Measurements from ENCODE around the gene CYP1B1.

Gene CYP1B1

DNA sequence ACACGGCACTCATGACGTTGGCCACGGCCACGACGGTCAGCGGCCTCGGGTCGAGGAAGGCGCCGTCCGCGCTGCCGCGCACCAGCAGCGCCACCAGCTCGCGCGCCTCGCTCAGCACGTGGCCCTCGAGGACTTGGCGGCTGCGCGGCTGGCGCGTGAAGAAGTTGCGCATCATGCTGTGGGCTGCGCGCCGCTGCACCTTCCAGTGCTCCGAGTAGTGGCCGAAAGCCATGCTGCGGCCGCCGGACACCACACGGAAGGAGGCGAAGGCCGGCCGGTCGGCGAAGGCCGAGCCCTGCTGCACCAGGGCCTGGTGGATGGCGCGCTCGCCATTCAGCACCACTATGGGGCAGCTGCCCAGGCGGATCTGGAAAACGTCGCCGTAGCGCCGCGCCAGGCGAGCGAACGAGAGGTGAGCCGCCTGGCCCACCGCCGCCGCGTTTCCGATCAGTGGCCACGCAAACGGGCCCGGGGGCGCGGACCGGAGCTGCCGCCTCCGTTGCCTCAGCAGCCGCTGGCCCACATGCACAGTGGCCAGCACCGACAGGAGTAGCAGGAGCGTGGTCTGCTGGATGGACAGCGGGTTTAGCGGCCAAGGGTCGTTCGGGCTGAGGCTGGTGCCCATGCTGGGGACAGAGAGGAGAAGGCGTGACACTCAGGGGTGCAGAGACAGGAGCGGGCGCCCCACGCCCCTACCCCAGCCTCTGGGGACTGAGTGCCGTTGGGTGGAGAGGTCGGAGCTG is 1.0 kb downstream of the CYP1B1 start:
- no CpG with 5 or more reads among the region's 82 CpGs for whole genome bisulfite sequencing (ENCODE audit: insufficient coverage, insufficient read length)
- DNase-seq (ENCODE audit: low read depth, low spot score), result no peak
- Histone ChIP-seq H3K9me3 (ENCODE audit: control insufficient read depth, insufficient read depth, low read length) (no peaks in the 10 kb centered on the region), H3K36me3 (ENCODE audit: control insufficient read depth, insufficient read depth, low read length) (peaks cover 3% of the 10 kb centered on the region; the same call in 1 of the 2 replicates), H3K27me3 (ENCODE audit: control insufficient read depth, insufficient read depth, low read length) (peaks cover 36% of the 10 kb centered on the region), H3K4me1 (ENCODE audit: control insufficient read depth, insufficient read depth, low read length) (peaks cover 16% of the 10 kb centered on the region), H3K4me3 (ENCODE audit: low read length) (peak overlapping the region; percentile 41; the same call in 1 of the 2 replicates), H3K27ac (ENCODE audit: low read length) (no peak overlapping the region)

DNA sequence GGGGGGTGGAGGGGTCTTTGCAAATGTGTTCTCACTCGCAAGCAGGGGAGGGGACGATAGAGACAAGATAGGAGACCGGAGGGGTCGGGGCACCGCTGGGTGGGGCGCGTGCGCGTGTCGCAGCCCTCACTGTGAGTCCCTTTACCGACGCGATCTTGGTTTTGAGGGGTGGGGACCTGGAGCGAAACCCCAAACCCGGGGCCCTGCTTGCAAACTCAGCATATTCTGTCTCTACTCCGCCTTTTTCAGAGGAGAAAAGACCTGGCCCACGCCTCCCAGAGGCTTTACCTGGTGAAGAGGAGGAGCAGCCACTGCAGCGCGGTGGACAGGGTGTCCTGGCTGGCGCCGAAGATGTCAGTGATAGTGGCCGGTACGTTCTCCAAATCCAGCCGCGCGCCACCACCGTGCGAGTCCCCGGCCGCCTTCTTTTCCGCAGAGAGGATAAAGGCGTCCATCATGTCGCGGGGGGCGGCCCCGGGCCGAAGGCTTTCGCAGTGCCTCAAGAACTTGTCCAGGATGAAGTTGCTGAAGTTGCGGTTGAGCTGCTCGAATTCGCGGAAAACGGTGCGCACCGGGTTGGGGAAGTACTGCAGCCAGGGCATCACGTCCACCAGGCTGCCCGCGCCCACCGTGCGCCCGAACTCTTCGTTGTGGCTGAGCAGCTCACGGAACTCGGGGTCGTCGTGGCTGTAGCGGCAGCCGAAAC is 1.7 kb downstream of the CYP1B1 start:
- Histone ChIP-seq H3K27ac (ENCODE audit: low read length) (no peak overlapping the region), H3K9me3 (ENCODE audit: control insufficient read depth, insufficient read depth, low read length) (no peaks in the 10 kb centered on the region), H3K4me3 (ENCODE audit: low read length) (peak overlapping the region; percentile 41; the same call in 1 of the 2 replicates), H3K4me1 (ENCODE audit: control insufficient read depth, insufficient read depth, low read length) (peaks cover 16% of the 10 kb centered on the region), H3K27me3 (ENCODE audit: control insufficient read depth, insufficient read depth, low read length) (peaks cover 36% of the 10 kb centered on the region), H3K36me3 (ENCODE audit: control insufficient read depth, insufficient read depth, low read length) (peaks cover 3% of the 10 kb centered on the region; the same call in 1 of the 2 replicates)
- WGBS (ENCODE audit: insufficient coverage, insufficient read length), result no CpG with 5 or more reads among the region's 58 CpGs
- no peak for DNase-seq (ENCODE audit: low read depth, low spot score)

DNA sequence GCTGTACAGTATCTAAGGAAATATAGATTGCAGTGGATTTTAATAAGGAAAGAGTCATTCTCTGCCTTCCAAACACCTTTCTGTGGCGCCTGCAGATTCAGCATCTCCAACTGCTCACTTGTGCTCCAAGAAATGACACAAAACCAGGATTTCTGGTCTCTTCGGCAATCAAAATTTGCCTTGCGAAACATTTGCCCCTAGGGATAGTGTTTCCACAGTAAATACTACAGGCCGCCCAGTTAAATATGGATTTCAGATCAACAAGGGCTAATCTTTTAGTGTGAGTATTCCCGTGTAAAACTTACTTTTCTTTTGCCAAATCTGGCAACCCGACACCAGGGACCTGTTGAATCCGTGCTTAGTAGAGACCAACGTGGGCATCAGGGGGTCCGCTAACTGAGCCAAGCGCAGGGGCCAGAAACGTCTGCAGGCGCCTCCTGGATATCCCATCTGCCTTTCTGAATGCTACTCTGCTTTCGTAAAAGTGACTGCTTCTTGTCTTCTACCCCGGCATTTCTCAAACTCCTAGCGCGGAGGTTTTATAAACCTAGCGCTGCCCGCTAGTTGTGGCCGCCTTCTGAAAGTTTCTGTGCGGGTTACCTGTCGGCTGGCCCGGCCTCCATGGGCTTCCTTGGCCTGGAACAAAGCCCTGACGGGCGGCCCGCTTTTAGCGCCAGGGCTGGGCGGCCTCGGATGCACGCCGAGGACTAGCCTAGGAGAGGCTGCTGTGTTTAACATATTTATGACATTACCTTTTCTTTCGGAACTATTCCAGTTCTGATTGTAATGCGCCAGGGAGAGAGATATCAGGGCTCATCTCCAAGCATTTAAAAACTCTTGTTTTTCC is 2.5 kb downstream of the CYP1B1 start:
- DNase-seq (ENCODE audit: low read depth, low spot score), result no peak
- peaks cover 36% of the 10 kb centered on the region for H3K27me3 ChIP-seq (ENCODE audit: control insufficient read depth, insufficient read depth, low read length)
- peaks cover 16% of the 10 kb centered on the region for H3K4me1 ChIP-seq (ENCODE audit: control insufficient read depth, insufficient read depth, low read length)
- H3K4me3 ChIP-seq (ENCODE audit: low read length), result peak overlapping the region; percentile 41; the same call in 1 of the 2 replicates
- H3K27ac ChIP-seq (ENCODE audit: low read length), result no peak overlapping the region
- no CpG with 5 or more reads among the region's 32 CpGs for WGBS (ENCODE audit: insufficient coverage, insufficient read length)
- H3K9me3 ChIP-seq (ENCODE audit: control insufficient read depth, insufficient read depth, low read length), result no peaks in the 10 kb centered on the region
- H3K36me3 ChIP-seq (ENCODE audit: control insufficient read depth, insufficient read depth, low read length), result peaks cover 3% of the 10 kb centered on the region; the same call in 1 of the 2 replicates

- no peak for DNase-seq (ENCODE audit: low read depth, low spot score)
- peaks cover 10% of the 10 kb centered on the region for H3K4me1 ChIP-seq (ENCODE audit: control insufficient read depth, insufficient read depth, low read length)
- no peak overlapping the region for H3K4me3 ChIP-seq (ENCODE audit: low read length)
- H3K27ac ChIP-seq (ENCODE audit: low read length), result no peak overlapping the region
- peaks cover 3% of the 10 kb centered on the region; the same call in 1 of the 2 replicates for H3K36me3 ChIP-seq (ENCODE audit: control insufficient read depth, insufficient read depth, low read length)
- no CpG with 5 or more reads among the region's 3 CpGs for WGBS (ENCODE audit: insufficient coverage, insufficient read length)
- no peaks in the 10 kb centered on the region for H3K9me3 ChIP-seq (ENCODE audit: control insufficient read depth, insufficient read depth, low read length)
- peaks cover 29% of the 10 kb centered on the region for H3K27me3 ChIP-seq (ENCODE audit: control insufficient read depth, insufficient read depth, low read length)
Observed at GRCh38 chr2:38070438-38070837, 5.5 kb downstream of the CYP1B1 start.

DNA sequence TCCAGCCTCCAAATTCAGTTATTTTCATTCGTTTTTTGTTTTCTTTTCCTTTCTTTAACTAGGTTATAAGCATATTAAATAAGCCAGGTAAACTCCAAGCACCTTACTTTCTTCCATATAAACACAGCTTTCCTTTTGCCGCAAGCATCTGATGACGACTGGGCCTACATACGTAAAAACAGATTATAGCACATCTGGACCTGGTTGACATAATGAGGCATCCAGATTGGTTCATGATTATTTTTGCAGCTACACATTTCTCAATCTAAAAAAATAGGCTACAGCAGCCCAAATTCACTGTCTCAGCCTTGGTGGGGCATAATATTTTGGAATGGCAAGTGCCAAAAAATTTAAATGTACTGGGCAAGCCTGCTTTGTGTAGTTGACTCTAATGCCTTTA is 7.7 kb downstream of the CYP1B1 start:
- Histone ChIP-seq H3K27me3 (ENCODE audit: control insufficient read depth, insufficient read depth, low read length) (peaks cover 7% of the 10 kb centered on the region; the same call in 1 of the 2 replicates), H3K4me3 (ENCODE audit: low read length) (no peak overlapping the region), H3K4me1 (ENCODE audit: control insufficient read depth, insufficient read depth, low read length) (no peaks in the 10 kb centered on the region), H3K9me3 (ENCODE audit: control insufficient read depth, insufficient read depth, low read length) (no peaks in the 10 kb centered on the region), H3K36me3 (ENCODE audit: control insufficient read depth, insufficient read depth, low read length) (no peaks in the 10 kb centered on the region), H3K27ac (ENCODE audit: low read length) (no peak overlapping the region)
- no peak for DNase-seq (ENCODE audit: low read depth, low spot score)
- WGBS (ENCODE audit: insufficient coverage, insufficient read length), result no CpG with 5 or more reads among the region's 4 CpGs

DNA sequence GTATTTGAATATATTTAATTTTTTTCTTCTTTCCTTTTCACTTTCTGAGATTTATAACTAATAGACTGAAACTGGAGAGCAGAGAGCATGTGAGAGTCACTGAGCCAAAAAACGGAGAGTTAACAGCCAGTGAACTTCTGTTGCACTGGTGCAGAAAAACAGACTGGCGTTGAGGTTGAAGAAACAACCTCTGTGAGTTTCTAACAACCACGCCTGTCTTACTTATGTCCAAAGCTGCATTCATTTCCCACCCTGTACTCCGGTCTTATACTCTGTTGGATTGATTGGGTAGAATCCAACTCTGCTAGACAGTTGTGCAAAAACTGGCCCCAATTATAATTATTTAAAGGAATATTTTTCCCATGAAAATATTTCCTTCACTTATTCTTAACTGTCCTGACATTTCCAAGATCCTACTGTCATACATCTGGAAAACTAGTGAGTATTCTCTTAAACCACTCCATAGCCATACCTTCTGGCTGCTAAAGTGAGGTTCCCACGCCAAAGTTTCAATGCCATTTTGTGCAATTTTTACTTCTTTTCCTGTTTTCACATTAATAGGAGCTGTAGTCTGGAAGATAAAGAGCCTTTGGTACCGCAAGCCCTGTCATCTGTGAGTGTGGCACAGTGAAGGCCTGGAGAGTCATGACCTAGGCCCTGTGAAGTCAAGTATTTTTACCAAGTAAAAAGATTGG is 9.4 kb downstream of the CYP1B1 start:
- H3K36me3 ChIP-seq (ENCODE audit: control insufficient read depth, insufficient read depth, low read length), result no peaks in the 10 kb centered on the region
- no CpG with 5 or more reads among the region's 6 CpGs for WGBS (ENCODE audit: insufficient coverage, insufficient read length)

GRCh38 chr2:38065502-38066135 is 10.3 kb downstream of the CYP1B1 start:
- no peak overlapping the region for H3K4me3 ChIP-seq (ENCODE audit: low read length)
- no peaks in the 10 kb centered on the region for H3K27me3 ChIP-seq (ENCODE audit: control insufficient read depth, insufficient read depth, low read length)
- DNase-seq (ENCODE audit: low read depth, low spot score), result no peak
- no peaks in the 10 kb centered on the region for H3K36me3 ChIP-seq (ENCODE audit: control insufficient read depth, insufficient read depth, low read length)
- no CpG with 5 or more reads among the region's 6 CpGs for WGBS (ENCODE audit: insufficient coverage, insufficient read length)
- H3K9me3 ChIP-seq (ENCODE audit: control insufficient read depth, insufficient read depth, low read length), result no peaks in the 10 kb centered on the region
- H3K4me1 ChIP-seq (ENCODE audit: control insufficient read depth, insufficient read depth, low read length), result no peaks in the 10 kb centered on the region
- no peak overlapping the region for H3K27ac ChIP-seq (ENCODE audit: low read length)

More for the DNA sequence above, 9.4 kb downstream of the CYP1B1 start:
- H3K27me3 ChIP-seq (ENCODE audit: control insufficient read depth, insufficient read depth, low read length), result no peaks in the 10 kb centered on the region
- no peak for DNase-seq (ENCODE audit: low read depth, low spot score)
- no peaks in the 10 kb centered on the region for H3K9me3 ChIP-seq (ENCODE audit: control insufficient read depth, insufficient read depth, low read length)
- no peak overlapping the region for H3K4me3 ChIP-seq (ENCODE audit: low read length)
- no peaks in the 10 kb centered on the region for H3K4me1 ChIP-seq (ENCODE audit: control insufficient read depth, insufficient read depth, low read length)
- H3K27ac ChIP-seq (ENCODE audit: low read length), result no peak overlapping the region

DNA sequence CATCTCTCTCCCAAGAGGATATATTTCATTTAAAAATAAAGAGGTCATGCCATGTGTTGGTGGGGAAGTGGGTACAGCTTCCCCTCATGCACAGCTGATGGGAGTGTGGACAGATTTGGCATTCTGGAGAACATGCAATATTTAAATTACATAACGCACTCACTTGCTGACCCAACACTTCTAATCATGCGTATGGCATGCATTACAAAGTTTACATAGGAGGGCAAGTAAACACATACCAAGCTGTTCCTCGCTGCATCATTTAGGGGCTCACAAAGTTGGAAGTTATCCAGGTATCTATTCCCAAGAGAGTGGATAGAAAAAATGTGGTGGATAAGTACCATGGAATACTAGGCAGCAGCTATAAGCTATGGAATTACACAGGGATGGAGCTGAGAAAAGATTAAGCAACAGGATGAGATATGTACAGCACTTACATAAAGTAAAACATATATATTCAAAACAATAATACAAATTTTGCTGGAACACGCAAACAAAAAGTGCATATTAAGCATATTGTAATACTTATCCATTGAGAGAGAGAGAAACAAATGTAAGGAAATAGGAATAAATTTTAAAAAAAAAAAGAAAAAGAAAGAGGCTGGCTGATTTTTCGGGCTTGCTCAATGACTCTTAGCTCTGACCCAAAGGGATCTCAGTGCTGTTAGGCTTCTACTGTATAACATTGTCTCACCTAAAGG is 11.0 kb downstream of the CYP1B1 start:
- H3K27ac ChIP-seq (ENCODE audit: low read length), result no peak overlapping the region
- no peaks in the 10 kb centered on the region for H3K9me3 ChIP-seq (ENCODE audit: control insufficient read depth, insufficient read depth, low read length)
- no peaks in the 10 kb centered on the region for H3K27me3 ChIP-seq (ENCODE audit: control insufficient read depth, insufficient read depth, low read length)
- H3K4me3 ChIP-seq (ENCODE audit: low read length), result no peak overlapping the region
- no peaks in the 10 kb centered on the region for H3K36me3 ChIP-seq (ENCODE audit: control insufficient read depth, insufficient read depth, low read length)
- WGBS (ENCODE audit: insufficient coverage, insufficient read length), result no CpG with 5 or more reads among the region's 5 CpGs
- no peak for DNase-seq (ENCODE audit: low read depth, low spot score)
- H3K4me1 ChIP-seq (ENCODE audit: control insufficient read depth, insufficient read depth, low read length), result no peaks in the 10 kb centered on the region

DNA sequence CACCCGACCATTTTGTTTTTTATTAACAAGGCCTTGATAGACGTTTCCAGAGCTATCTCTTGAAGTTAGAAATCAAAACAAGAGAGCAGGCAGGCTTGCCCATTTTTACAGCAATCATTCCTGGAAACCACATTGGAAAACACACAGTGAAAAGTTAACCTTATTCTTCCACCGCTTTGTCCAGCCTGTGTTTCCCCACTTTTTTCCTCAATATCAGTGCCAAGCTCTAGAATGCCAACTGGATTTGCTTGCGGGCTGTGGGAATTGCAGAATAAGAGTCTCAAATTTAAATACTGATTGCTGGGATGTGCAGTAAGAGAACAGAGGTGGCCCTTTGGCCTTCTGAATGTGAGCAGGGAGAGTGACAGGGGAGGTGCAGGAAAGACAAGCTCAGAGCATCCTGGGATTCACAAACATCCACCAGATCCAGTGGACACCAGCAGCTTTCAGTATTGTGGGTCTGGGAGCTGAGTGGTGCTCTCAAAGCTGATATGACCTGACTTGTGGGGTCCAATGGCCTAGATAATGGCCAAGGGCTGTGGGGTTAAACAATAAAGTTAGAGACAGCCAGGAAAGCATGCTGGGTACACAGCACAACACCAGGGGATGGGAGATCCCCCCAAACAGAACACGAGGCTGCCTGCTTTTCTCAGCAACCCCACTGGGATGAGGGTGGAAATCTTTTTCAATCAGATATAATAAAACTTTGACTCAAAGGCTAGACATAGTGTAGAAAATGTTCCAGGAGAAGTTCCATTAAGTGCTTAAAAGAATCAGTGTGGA is 15.5 kb downstream of the CYP1B1 start:
- DNase-seq (ENCODE audit: low read depth, low spot score), result no peak
- Histone ChIP-seq H3K27me3 (ENCODE audit: control insufficient read depth, insufficient read depth, low read length) (no peaks in the 10 kb centered on the region), H3K9me3 (ENCODE audit: control insufficient read depth, insufficient read depth, low read length) (no peaks in the 10 kb centered on the region), H3K36me3 (ENCODE audit: control insufficient read depth, insufficient read depth, low read length) (no peaks in the 10 kb centered on the region), H3K27ac (ENCODE audit: low read length) (no peak overlapping the region), H3K4me3 (ENCODE audit: low read length) (no peak overlapping the region), H3K4me1 (ENCODE audit: control insufficient read depth, insufficient read depth, low read length) (no peaks in the 10 kb centered on the region)
- no CpG with 5 or more reads among the region's 5 CpGs for WGBS (ENCODE audit: insufficient coverage, insufficient read length)

Data from iPS DF 6.9 (cell line).